ENCODE measurements around the gene HBA2.
"Not testable (repeated sequence)": the region's sequence is repeated elsewhere in the genome, so short reads cannot be mapped to it uniquely, and the experiment has no call there.

The HBA2 gene

GRCh38 chr16:194516-194915, 21.8 kb downstream of the HBA2 start:
- no peak for DNase-seq (ENCODE audit: low read depth)

GRCh38 chr16:200388-200787, 27.7 kb downstream of the HBA2 start:
- peak; percentile 38 for DNase-seq (ENCODE audit: low read depth)

- DNase-seq (ENCODE audit: low read depth) = no peak
Measured at GRCh38 chr16:203246-203645, 30.6 kb downstream of the HBA2 start.

- DNase-seq (ENCODE audit: low read depth) = not testable (repeated sequence)
Measured at GRCh38 chr16:204046-204445, 31.4 kb downstream of the HBA2 start.

GRCh38 chr16:209359-209758, 36.7 kb downstream of the HBA2 start:
- not testable (repeated sequence) for DNase-seq (ENCODE audit: low read depth)

- DNase-seq (ENCODE audit: low read depth) = not testable (repeated sequence)
Measured at GRCh38 chr16:211631-212180, 39.0 kb downstream of the HBA2 start.

- DNase-seq (ENCODE audit: low read depth) = no peak
Measured at GRCh38 chr16:212999-213398, 40.3 kb downstream of the HBA2 start.

- no peak for DNase-seq (ENCODE audit: low read depth)
Measured at GRCh38 chr16:220021-220420, 47.3 kb downstream of the HBA2 start.

All from stromal cell of bone marrow (primary cell).